Neuronal stem cell (in vitro differentiated cells): ENCODE measurements around the gene VPREB1.
"Not testable (repeated sequence)": the region's sequence is repeated elsewhere in the genome, so short reads cannot be mapped to it uniquely, and the experiment has no call there.

Source experiments
- DNase-seq: peaks from one replicate; pipeline ENCODE4 v3.0.0-alpha.2; 2013; ENCODE audit warnings: low spot score
- H2AFZ ChIP-seq: one replicate; pipeline ENCODE4 v1.6.1; 2013; ENCODE audit warnings: mild to moderate bottlenecking, low read length, inconsistent platforms
- H2AK5ac ChIP-seq: 2 replicates; pipeline ENCODE4 v1.6.1; 2013; ENCODE audit warnings: low read depth, mild to moderate bottlenecking, inconsistent platforms, low read length, moderate library complexity, mixed read lengths
- H2BK120ac ChIP-seq: 2 replicates; pipeline ENCODE4 v1.6.1; 2013; ENCODE audit warnings: low read depth, mild to moderate bottlenecking, inconsistent platforms, low read length, moderate library complexity, mixed read lengths
- H2BK12ac ChIP-seq: one replicate; pipeline ENCODE4 v1.6.1; 2013; ENCODE audit warnings: low read length, inconsistent platforms
- H2BK15ac ChIP-seq: 2 replicates; pipeline ENCODE4 v1.6.1; 2013; ENCODE audit warnings: mild to moderate bottlenecking, low read length, inconsistent platforms, mixed read lengths
- H2BK5ac ChIP-seq: one replicate; pipeline ENCODE4 v1.6.1; 2013; ENCODE audit warnings: inconsistent platforms, mild to moderate bottlenecking, low read length, moderate library complexity
- H3K14ac ChIP-seq: one replicate; pipeline ENCODE4 v1.6.1; 2013; ENCODE audit warnings: low read length, inconsistent platforms
- H3K18ac ChIP-seq: 2 replicates; pipeline ENCODE4 v1.6.1; 2013; ENCODE audit warnings: low read length, inconsistent platforms
- H3K23ac ChIP-seq: 2 replicates; pipeline ENCODE4 v1.6.1; 2013; ENCODE audit warnings: low read depth, mild to moderate bottlenecking, mixed read lengths, low read length, inconsistent platforms; ENCODE audit not compliant: poor library complexity
- H3K27ac ChIP-seq: replicated peaks from 3 replicates; pipeline ENCODE4 v1.5.1; 2013; ENCODE audit warnings: low read length, inconsistent platforms
- H3K27me3 ChIP-seq, 3 experiments: 2 replicates each; pipeline ENCODE4 v1.6.1; 2013; ENCODE audit warnings: low read length in 3 of 3, mild to moderate bottlenecking in 2 of 3, inconsistent platforms in 1 of 3, low read depth in 1 of 3, mixed read lengths in 1 of 3, moderate library complexity in 1 of 3; ENCODE audit not compliant: control insufficient read depth in 3 of 3, insufficient read depth in 3 of 3
- H3K36me3 ChIP-seq, 2 donors: replicated peaks in 1 of 2; 2 replicates each; pipeline ENCODE4 v1.6.1; 2013; ENCODE audit warnings: low read length in 2 of 2; ENCODE audit not compliant: control insufficient read depth in 2 of 2, insufficient read depth in 2 of 2
- H3K4ac ChIP-seq: 2 replicates; pipeline ENCODE4 v1.6.1; 2013; ENCODE audit warnings: inconsistent platforms, mild to moderate bottlenecking, low read length, moderate library complexity
- H3K4me1 ChIP-seq, 2 donors: 1 replicate in 1 of 2; 2 replicates in 1 of 2; pipeline ENCODE4 v1.6.1; 2013; ENCODE audit warnings: low read length in 2 of 2, low read depth in 1 of 2; ENCODE audit not compliant: control insufficient read depth in 2 of 2, insufficient read depth in 1 of 2
- H3K4me2 ChIP-seq: one replicate; pipeline ENCODE4 v1.6.1; 2013; ENCODE audit warnings: mild to moderate bottlenecking, low read length, inconsistent platforms; ENCODE audit not compliant: insufficient read depth, poor library complexity, severe bottlenecking
- H3K4me3 ChIP-seq, 2 donors: 2 replicates each; pipeline ENCODE4 v1.5.1; 2013; ENCODE audit warnings: low read length in 2 of 2, mild to moderate bottlenecking in 2 of 2, inconsistent platforms in 1 of 2, moderate library complexity in 1 of 2
- H3K79me1 ChIP-seq: one replicate; pipeline ENCODE4 v1.6.1; 2013; ENCODE audit warnings: low read depth, mild to moderate bottlenecking, inconsistent platforms, low read length, moderate library complexity
- H3K9ac ChIP-seq: one replicate; pipeline ENCODE4 v1.6.1; 2013; ENCODE audit warnings: mild to moderate bottlenecking, low read depth, low read length, inconsistent platforms; ENCODE audit not compliant: poor library complexity
- H3K9me3 ChIP-seq, 2 donors: replicated peaks in 1 of 2; 2 replicates each; pipeline versions ENCODE3 to v1.6.1; 2013; ENCODE audit warnings: low read length in 2 of 2, mild to moderate bottlenecking in 2 of 2, inconsistent platforms in 1 of 2, low read depth in 1 of 2, mixed read lengths in 1 of 2, moderate library complexity in 1 of 2; ENCODE audit not compliant: control insufficient read depth in 2 of 2, insufficient read depth in 1 of 2
- H4K8ac ChIP-seq: one replicate; pipeline ENCODE4 v1.6.1; 2013; ENCODE audit warnings: low read depth, mild to moderate bottlenecking, inconsistent platforms, low read length, moderate library complexity
- H4K91ac ChIP-seq: one replicate; pipeline ENCODE4 v1.6.1; 2013; ENCODE audit warnings: low read length, low read depth, mild to moderate bottlenecking, inconsistent platforms; ENCODE audit not compliant: poor library complexity
- WGBS, 2 donors: extraction: QIAGEN DNeasy Blood & Tissue Kit; methylation state at CpG; one replicate each; pipeline ENCODE4 v1.1.7; 2013; ENCODE audit warnings: missing lambda C conversion rate in 2 of 2, mixed read lengths in 1 of 2; ENCODE audit not compliant: insufficient read length in 2 of 2, insufficient replicate concordance in 1 of 2; ENCODE audit errors: extremely low coverage in 2 of 2; 5-methylcytosine and 5-hydroxymethylcytosine counted together

VPREB1 gene

GRCh38 chr22:22248878-22249277 lies 4.3 kb downstream of the VPREB1 start:
- Histone ChIP-seq H3K4me2 (no peak overlapping the region), H3K23ac (no peak overlapping the region), H2BK12ac (no peak overlapping the region), H3K18ac (no peak overlapping the region), H3K9me3 (no peaks in the 10 kb centered on the region), H4K91ac (no peak overlapping the region), H3K14ac (no peak overlapping the region), H3K4me3 (no peak overlapping the region), H2AK5ac (no peak overlapping the region), H3K27ac (no peak overlapping the region), H3K79me1 (no peaks in the 10 kb centered on the region), H3K27me3 (peaks cover 0 to 50% (median 37%) of the 10 kb centered on the region in 3 experiments), H2BK15ac (no peak overlapping the region), H4K8ac (no peak overlapping the region), H2BK120ac (no peak overlapping the region), H3K4me1 (no peaks in the 10 kb centered on the region), H2AFZ (no peak overlapping the region), H2BK5ac (no peak overlapping the region), H3K4ac (no peak overlapping the region), H3K9ac (no peak overlapping the region), H3K36me3 (no peaks in the 10 kb centered on the region)
- no peak for DNase-seq
- no CpG with 5 or more reads among the region's 3 CpGs for WGBS, 2 donors

GRCh38 chr22:22250651-22251050 lies 6.1 kb downstream of the VPREB1 start:
- not testable (repeated sequence) for H3K4me3 ChIP-seq, H3K18ac ChIP-seq, H2BK120ac ChIP-seq, H3K4me2 ChIP-seq, DNase-seq, H3K9me3 ChIP-seq, H3K79me1 ChIP-seq, H4K91ac ChIP-seq, H2BK5ac ChIP-seq, H3K4me1 ChIP-seq, H3K36me3 ChIP-seq, H3K14ac ChIP-seq, H3K9ac ChIP-seq, H2BK12ac ChIP-seq, H2AFZ ChIP-seq, H2AK5ac ChIP-seq, H4K8ac ChIP-seq, H3K4ac ChIP-seq, H2BK15ac ChIP-seq, H3K27ac ChIP-seq
- Histone ChIP-seq H3K27me3 (peaks cover 0 to 32% (median 25%) of the 10 kb centered on the region in 3 experiments), H3K23ac (peak overlapping the region; percentile 10)
- no CpG with 5 or more reads among the region's 8 CpGs for WGBS, 2 donors

- not testable (repeated sequence) for H3K4me2 ChIP-seq, H3K9me3 ChIP-seq, H3K14ac ChIP-seq, H3K4me1 ChIP-seq, H2BK120ac ChIP-seq, H3K27me3 ChIP-seq, H3K4ac ChIP-seq, H2AK5ac ChIP-seq, H3K36me3 ChIP-seq, H2BK5ac ChIP-seq, H3K27ac ChIP-seq, H2BK12ac ChIP-seq, H3K23ac ChIP-seq, H3K79me1 ChIP-seq, H3K18ac ChIP-seq, H3K9ac ChIP-seq, H3K4me3 ChIP-seq, DNase-seq, H2AFZ ChIP-seq, H4K8ac ChIP-seq, H4K91ac ChIP-seq, H2BK15ac ChIP-seq
- WGBS, 2 donors, result no CpG with 5 or more reads among the region's 13 CpGs
Observed at GRCh38 chr22:22256133-22256532, 11.5 kb downstream of the VPREB1 start.

- H3K9me3 ChIP-seq, H2BK5ac ChIP-seq, H3K36me3 ChIP-seq, H2BK120ac ChIP-seq, H3K4me2 ChIP-seq, H3K27ac ChIP-seq, H2AFZ ChIP-seq, H3K27me3 ChIP-seq, H2BK15ac ChIP-seq, H3K18ac ChIP-seq, H3K4me3 ChIP-seq, H3K4ac ChIP-seq, H3K9ac ChIP-seq, H4K8ac ChIP-seq, H3K79me1 ChIP-seq, H3K14ac ChIP-seq, H4K91ac ChIP-seq, H3K4me1 ChIP-seq, H3K23ac ChIP-seq, H2AK5ac ChIP-seq, DNase-seq, H2BK12ac ChIP-seq: not testable (repeated sequence)
- no CpG with 5 or more reads among the region's 7 CpGs for WGBS, 2 donors
Observed at GRCh38 chr22:22258597-22259415, 14.2 kb downstream of the VPREB1 start.
